ENCODE results near the gene NAPB. TPM values are rescaled to one million over a fixed set of nuclear protein-coding genes. Genes with fewer than 3 reads are reported as not detected.

NAPB gene
- total RNA-seq, 1 donor from 2014 or later: 13.1 TPM

- H3K4me1 Mint-ChIP-seq (ENCODE audit: low read depth, unreplicated experiment): peaks cover 18% of the 10 kb centered on the region
- H3K9me3 ChIP-seq (ENCODE audit: insufficient read depth, low read depth, low read length): no peaks in the 10 kb centered on the region
- peak overlapping the region; percentile 42 for H3K9ac ChIP-seq (ENCODE audit: low read length)
- no peak overlapping the region for H2AFZ ChIP-seq (ENCODE audit: low read depth, low read length)
- H3K27me3 Mint-ChIP-seq (ENCODE audit: low read depth, unreplicated experiment): peaks cover 3% of the 10 kb centered on the region
- no peaks in the 10 kb centered on the region for H3K36me3 ChIP-seq (ENCODE audit: insufficient read depth, low read length)
- no peaks in the 10 kb centered on the region for H4K20me1 ChIP-seq (ENCODE audit: insufficient read depth, low read length)
- H3K4me3 Mint-ChIP-seq (ENCODE audit: unreplicated experiment): peak overlapping the region; percentile 45
- H3K79me2 ChIP-seq (ENCODE audit: insufficient read depth, low read length): no peaks in the 10 kb centered on the region
- no peak for TF ChIP-seq CTCF (IDR thresholded peaks at IDR 0.05; ENCODE audit: insufficient read depth, low read depth, low read length)
- no peak for TF ChIP-seq EZH2 (IDR thresholded peaks at IDR 0.05; ENCODE audit: insufficient read depth, low read length)
- H3K27ac ChIP-seq (ENCODE audit: low read depth, low read length): peak overlapping the region; percentile 69
- peak overlapping the region; percentile 84 for H3K27ac Mint-ChIP-seq (ENCODE audit: unreplicated experiment)
- H3K4me2 ChIP-seq (ENCODE audit: low read length): peak overlapping the region; percentile 48
- peak; percentile 85 for DNase-seq (ENCODE audit: low read depth)
- H3K9me3 Mint-ChIP-seq (ENCODE audit: unreplicated experiment): no peaks in the 10 kb centered on the region
- H3K4me1 ChIP-seq (ENCODE audit: insufficient read depth, low read length): peaks cover 14% of the 10 kb centered on the region
- peak overlapping the region; percentile 22 for H3K4me3 ChIP-seq (ENCODE audit: insufficient read depth, low read depth, low read length)
- H3K36me3 Mint-ChIP-seq (ENCODE audit: low read depth, unreplicated experiment): no peaks in the 10 kb centered on the region
- no peaks in the 10 kb centered on the region for H3K27me3 ChIP-seq (ENCODE audit: insufficient read depth, low read length)
- peak; percentile 87 for FAIRE-seq
Measured at GRCh38 chr20:23445596-23446217, 24.4 kb upstream of the NAPB start.

GRCh38 chr20:23444859-23445258 is 23.6 kb upstream of the NAPB start:
- no peak for DNase-seq (ENCODE audit: low read depth)
- no peak overlapping the region for H3K4me3 Mint-ChIP-seq (ENCODE audit: unreplicated experiment)
- H3K27me3 Mint-ChIP-seq (ENCODE audit: low read depth, unreplicated experiment): peaks cover 9% of the 10 kb centered on the region
- no peak for TF ChIP-seq CTCF (IDR thresholded peaks at IDR 0.05; ENCODE audit: insufficient read depth, low read depth, low read length)
- TF ChIP-seq EZH2 (IDR thresholded peaks at IDR 0.05; ENCODE audit: insufficient read depth, low read length): no peak
- no peak overlapping the region for H3K27ac ChIP-seq (ENCODE audit: low read depth, low read length)
- peaks cover 18% of the 10 kb centered on the region for H3K4me1 Mint-ChIP-seq (ENCODE audit: low read depth, unreplicated experiment)
- no peaks in the 10 kb centered on the region for H3K79me2 ChIP-seq (ENCODE audit: insufficient read depth, low read length)
- H3K9me3 Mint-ChIP-seq (ENCODE audit: unreplicated experiment): no peaks in the 10 kb centered on the region
- no peaks in the 10 kb centered on the region for H3K36me3 ChIP-seq (ENCODE audit: insufficient read depth, low read length)
- H3K27me3 ChIP-seq (ENCODE audit: insufficient read depth, low read length): no peaks in the 10 kb centered on the region
- FAIRE-seq: no peak
- peak overlapping the region; percentile 84 for H3K27ac Mint-ChIP-seq (ENCODE audit: unreplicated experiment)
- no peak overlapping the region for H3K9ac ChIP-seq (ENCODE audit: low read length)
- H3K9me3 ChIP-seq (ENCODE audit: insufficient read depth, low read depth, low read length): no peaks in the 10 kb centered on the region
- H3K4me3 ChIP-seq (ENCODE audit: insufficient read depth, low read depth, low read length): no peak overlapping the region
- H3K36me3 Mint-ChIP-seq (ENCODE audit: low read depth, unreplicated experiment): no peaks in the 10 kb centered on the region
- no peak overlapping the region for H2AFZ ChIP-seq (ENCODE audit: low read depth, low read length)
- H3K4me1 ChIP-seq (ENCODE audit: insufficient read depth, low read length): peaks cover 14% of the 10 kb centered on the region
- no peaks in the 10 kb centered on the region for H4K20me1 ChIP-seq (ENCODE audit: insufficient read depth, low read length)
- H3K4me2 ChIP-seq (ENCODE audit: low read length): no peak overlapping the region

- no peak for TF ChIP-seq EZH2 (IDR thresholded peaks at IDR 0.05; ENCODE audit: insufficient read depth, low read length)
- TF ChIP-seq CTCF (IDR thresholded peaks at IDR 0.05; ENCODE audit: insufficient read depth, low read depth, low read length): no peak
- H4K20me1 ChIP-seq (ENCODE audit: insufficient read depth, low read length): no peaks in the 10 kb centered on the region
- H2AFZ ChIP-seq (ENCODE audit: low read depth, low read length): no peak overlapping the region
- H3K9ac ChIP-seq (ENCODE audit: low read length): no peak overlapping the region
- H3K4me1 ChIP-seq (ENCODE audit: insufficient read depth, low read length): peaks cover 14% of the 10 kb centered on the region
- no peak for FAIRE-seq
- H3K36me3 ChIP-seq (ENCODE audit: insufficient read depth, low read length): no peaks in the 10 kb centered on the region
- no peak overlapping the region for H3K27ac ChIP-seq (ENCODE audit: low read depth, low read length)
- peaks cover 3% of the 10 kb centered on the region for H3K27me3 ChIP-seq (ENCODE audit: insufficient read depth, low read length)
- peaks cover 11% of the 10 kb centered on the region for H3K27me3 Mint-ChIP-seq (ENCODE audit: low read depth, unreplicated experiment)
- no peak overlapping the region for H3K4me3 Mint-ChIP-seq (ENCODE audit: unreplicated experiment)
- no peak overlapping the region for H3K4me3 ChIP-seq (ENCODE audit: insufficient read depth, low read depth, low read length)
- no peaks in the 10 kb centered on the region for H3K79me2 ChIP-seq (ENCODE audit: insufficient read depth, low read length)
- no peaks in the 10 kb centered on the region for H3K36me3 Mint-ChIP-seq (ENCODE audit: low read depth, unreplicated experiment)
- H3K4me1 Mint-ChIP-seq (ENCODE audit: low read depth, unreplicated experiment): peaks cover 18% of the 10 kb centered on the region
- H3K27ac Mint-ChIP-seq (ENCODE audit: unreplicated experiment): no peak overlapping the region
- H3K9me3 Mint-ChIP-seq (ENCODE audit: unreplicated experiment): no peaks in the 10 kb centered on the region
- no peak for DNase-seq (ENCODE audit: low read depth)
- no peaks in the 10 kb centered on the region for H3K9me3 ChIP-seq (ENCODE audit: insufficient read depth, low read depth, low read length)
- H3K4me2 ChIP-seq (ENCODE audit: low read length): no peak overlapping the region
Measured at GRCh38 chr20:23442436-23442835, 21.1 kb upstream of the NAPB start.

All from astrocyte (in vitro differentiated cells and primary cell).